Kidney (tissue), 14 donors: ENCODE measurements around the gene KRTAP20-3. TPM values are rescaled to one million over a fixed set of nuclear protein-coding genes. Genes with fewer than 3 reads are reported as not detected.

Source experiments
- DNase-seq, 5 donors: peaks; one replicate each; pipeline ENCODE4 v3.0.0-alpha.2; 2013 to 2020
- FAIRE-seq: peaks from 2 replicates; lab custom pipeline; 2012; peaks lifted over from hg19 to GRCh38; lab: Jason Lieb, UNC
- H3K27ac ChIP-seq, 2 donors: one replicate each; pipeline ENCODE4 v1.7.0; 2013; ENCODE audit warnings: low read depth in 2 of 2, low read length in 2 of 2, inconsistent platforms in 1 of 2
- H3K27me3 ChIP-seq: one replicate; pipeline ENCODE4 v1.7.1; 2013; ENCODE audit warnings: low read length, inconsistent platforms; ENCODE audit not compliant: control insufficient read depth, insufficient read depth
- H3K36me3 ChIP-seq, 3 donors: one replicate each; pipeline versions ENCODE4 v1.7.0 to v1.7.1; 2013; ENCODE audit warnings: low read length in 3 of 3, control low read depth in 1 of 3, inconsistent platforms in 1 of 3; ENCODE audit not compliant: insufficient read depth in 3 of 3, control insufficient read depth in 2 of 3
- H3K4me1 ChIP-seq, 3 donors: one replicate each; pipeline versions ENCODE4 v1.7.0 to v1.7.1; 2013; ENCODE audit warnings: low read length in 3 of 3, inconsistent platforms in 1 of 3, low read depth in 1 of 3; ENCODE audit not compliant: control insufficient read depth in 2 of 3, insufficient read depth in 2 of 3
- H3K4me3 ChIP-seq, 3 donors: one replicate each; pipeline versions ENCODE4 v1.7.0 to v1.8.1; 2013; ENCODE audit warnings: low read length in 3 of 3, control low read depth in 1 of 3, inconsistent platforms in 1 of 3
- H3K9ac ChIP-seq, 3 donors: one replicate each; pipeline versions ENCODE4 v1.7.0 to v1.7.1; 2013; ENCODE audit warnings: low read length in 3 of 3, control low read depth in 1 of 3, inconsistent platforms in 1 of 3
- H3K9me3 ChIP-seq, 3 donors: one replicate each; pipeline versions ENCODE4 v1.7.0 to v1.7.1; 2013; ENCODE audit warnings: low read length in 3 of 3, control low read depth in 1 of 3, inconsistent platforms in 1 of 3; ENCODE audit not compliant: control insufficient read depth in 2 of 3, insufficient read depth in 1 of 3
- CTCF ChIP-seq: IDR thresholded peaks from 3 replicates; pipeline ENCODE4 v1.5.1; 2012; ENCODE audit warnings: mild to moderate bottlenecking, moderate library complexity, borderline replicate concordance; ENCODE audit not compliant: insufficient read depth; ENCODE audit errors: extremely low read depth
- intact Hi-C: fragments of 100-400 bp; cut with DNase I; formaldehyde crosslinking; loops from one replicate; pipeline ENCODE4 v1.11.1; 2022
- polyA plus RNA-seq: library from polyadenylated mRNA; stranded (reverse); fragments of 350-450 nt; fragmentation: Illumina TruSeq; extraction: RNeasy Lipid Tissue Mini Kit (QIAGEN cat#74804); gene quantifications from one replicate; pipeline ENCODE4 v1.2.3, GENCODE V29; 2014; ENCODE audit warnings: low read depth, low replicate concordance; ENCODE audit not compliant: insufficient read depth
- total RNA-seq: library from RNA; stranded (reverse); fragmentation: NEBNext Ultra II Directional; extraction: Animal tissue kit (Norgen Biotek cat#: 25700); gene quantifications from one replicate; pipeline ENCODE4 v1.2.1, GENCODE V29; 2021
- donor health status: control.
- donor health status: control.
- donor health status: control.
- donor health status: control.
- donor health status: control.
- donor health status: DM: yes; HTN: yes; CAD: no.
- donor health status: Normal renal cell carcinoma (clear cell type).

Gene KRTAP20-3
- total and polyA plus RNA-seq, 2 donors from 2014 or later, result not detected

- H3K4me3 ChIP-seq, result no peak overlapping the region
- no peaks in the 10 kb centered on the region for H3K4me1 ChIP-seq
- no peak for TF ChIP-seq CTCF
- FAIRE-seq, result no peak
- H3K27me3 ChIP-seq, result no peaks in the 10 kb centered on the region
- intact Hi-C loops, result no loop called here
- no peak overlapping the region for H3K9ac ChIP-seq
- H3K9me3 ChIP-seq, result peaks cover 0 to 2% (median 0%) of the 10 kb centered on the region in 3 donors
- no peak for DNase-seq
- no peaks in the 10 kb centered on the region for H3K36me3 ChIP-seq
- H3K27ac ChIP-seq, result no peak overlapping the region
Measured at GRCh38 chr21:30684506-30684905, 41.8 kb downstream of the KRTAP20-3 start.

- Histone ChIP-seq H3K27me3 (no peaks in the 10 kb centered on the region), H3K4me1 (no peaks in the 10 kb centered on the region), H3K4me3 (no peak overlapping the region), H3K27ac (no peak overlapping the region), H3K9ac (no peak overlapping the region), H3K9me3 (peaks cover 0 to 2% (median 0%) of the 10 kb centered on the region in 3 donors), H3K36me3 (no peaks in the 10 kb centered on the region)
- TF ChIP-seq CTCF, result no peak
- intact Hi-C loops, result no loop called here
- DNase-seq (no peak), FAIRE-seq (no peak)
Measured at GRCh38 chr21:30689822-30690221, 47.2 kb downstream of the KRTAP20-3 start.

Other genes starting within 250 kb of the KRTAP20-3 start
- gene KRTAP13-1, start 246.8 kb upstream of the KRTAP20-3 start, total RNA-seq, result not detected
- not detected for gene KRTAP13-1, start 246.8 kb upstream of the KRTAP20-3 start, polyA plus RNA-seq
- not detected for gene KRTAP13-3, start 216.9 kb upstream of the KRTAP20-3 start, total RNA-seq
- gene KRTAP13-3, start 216.9 kb upstream of the KRTAP20-3 start, polyA plus RNA-seq, result not detected
- not detected for gene KRTAP13-4, start 212.6 kb upstream of the KRTAP20-3 start, total RNA-seq
- gene KRTAP13-4, start 212.6 kb upstream of the KRTAP20-3 start, polyA plus RNA-seq, result not detected
- gene KRTAP15-1, start 202.6 kb upstream of the KRTAP20-3 start, total RNA-seq, result not detected
- gene KRTAP15-1, start 202.6 kb upstream of the KRTAP20-3 start, polyA plus RNA-seq, result not detected
- not detected for gene KRTAP19-1, start 162.5 kb upstream of the KRTAP20-3 start, total RNA-seq
- not detected for gene KRTAP19-1, start 162.5 kb upstream of the KRTAP20-3 start, polyA plus RNA-seq
- gene KRTAP19-2, start 155.4 kb upstream of the KRTAP20-3 start, total RNA-seq, result not detected
- not detected for gene KRTAP19-2, start 155.4 kb upstream of the KRTAP20-3 start, polyA plus RNA-seq
- not detected for gene KRTAP19-3, start 150.9 kb upstream of the KRTAP20-3 start, total RNA-seq
- not detected for gene KRTAP19-3, start 150.9 kb upstream of the KRTAP20-3 start, polyA plus RNA-seq
- gene KRTAP19-4, start 145.7 kb upstream of the KRTAP20-3 start, total RNA-seq, result not detected
- gene KRTAP19-4, start 145.7 kb upstream of the KRTAP20-3 start, polyA plus RNA-seq, result not detected
- gene KRTAP19-5, start 140.7 kb upstream of the KRTAP20-3 start, total RNA-seq, result not detected
- not detected for gene KRTAP19-5, start 140.7 kb upstream of the KRTAP20-3 start, polyA plus RNA-seq
- gene KRTAP19-6, start 101.0 kb upstream of the KRTAP20-3 start, total RNA-seq, result not detected
- not detected for gene KRTAP19-6, start 101.0 kb upstream of the KRTAP20-3 start, polyA plus RNA-seq
- not detected for gene KRTAP19-7, start 81.5 kb upstream of the KRTAP20-3 start, total RNA-seq
- not detected for gene KRTAP19-7, start 81.5 kb upstream of the KRTAP20-3 start, polyA plus RNA-seq
- not detected for gene KRTAP22-2, start 52.5 kb upstream of the KRTAP20-3 start, total RNA-seq
- not detected for gene KRTAP22-2, start 52.5 kb upstream of the KRTAP20-3 start, polyA plus RNA-seq
- gene KRTAP6-3, start 50.4 kb upstream of the KRTAP20-3 start, total RNA-seq, result not detected
- not detected for gene KRTAP6-3, start 50.4 kb upstream of the KRTAP20-3 start, polyA plus RNA-seq
- not detected for gene KRTAP6-2, start 44.0 kb upstream of the KRTAP20-3 start, total RNA-seq
- gene KRTAP6-2, start 44.0 kb upstream of the KRTAP20-3 start, polyA plus RNA-seq, result not detected
- not detected for gene KRTAP22-1, start 41.8 kb upstream of the KRTAP20-3 start, total RNA-seq
- not detected for gene KRTAP22-1, start 41.8 kb upstream of the KRTAP20-3 start, polyA plus RNA-seq
- not detected for gene KRTAP6-1, start 28.9 kb upstream of the KRTAP20-3 start, total RNA-seq
- gene KRTAP6-1, start 28.9 kb upstream of the KRTAP20-3 start, polyA plus RNA-seq, result not detected
- gene KRTAP20-1, start 26.4 kb upstream of the KRTAP20-3 start, total RNA-seq, result not detected
- not detected for gene KRTAP20-1, start 26.4 kb upstream of the KRTAP20-3 start, polyA plus RNA-seq
- gene KRTAP20-4, start 22.2 kb upstream of the KRTAP20-3 start, total RNA-seq, result not detected
- not detected for gene KRTAP20-4, start 22.2 kb upstream of the KRTAP20-3 start, polyA plus RNA-seq
- not detected for gene KRTAP20-2, start 7.7 kb upstream of the KRTAP20-3 start, total RNA-seq
- gene KRTAP20-2, start 7.7 kb upstream of the KRTAP20-3 start, polyA plus RNA-seq, result not detected
- gene KRTAP21-3, start 75.9 kb downstream of the KRTAP20-3 start, total RNA-seq, result not detected
- not detected for gene KRTAP21-3, start 75.9 kb downstream of the KRTAP20-3 start, polyA plus RNA-seq
- gene KRTAP21-2, start 104.4 kb downstream of the KRTAP20-3 start, total RNA-seq, result not detected
- gene KRTAP21-2, start 104.4 kb downstream of the KRTAP20-3 start, polyA plus RNA-seq, result not detected
- gene KRTAP21-1, start 112.6 kb downstream of the KRTAP20-3 start, total RNA-seq, result not detected
- gene KRTAP21-1, start 112.6 kb downstream of the KRTAP20-3 start, polyA plus RNA-seq, result not detected
- gene KRTAP8-1, start 170.4 kb downstream of the KRTAP20-3 start, total RNA-seq, result not detected
- gene KRTAP8-1, start 170.4 kb downstream of the KRTAP20-3 start, polyA plus RNA-seq, result not detected
- not detected for gene KRTAP7-1, start 186.9 kb downstream of the KRTAP20-3 start, total RNA-seq
- not detected for gene KRTAP7-1, start 186.9 kb downstream of the KRTAP20-3 start, polyA plus RNA-seq
- not detected for gene KRTAP11-1, start 238.7 kb downstream of the KRTAP20-3 start, total RNA-seq
- not detected for gene KRTAP11-1, start 238.7 kb downstream of the KRTAP20-3 start, polyA plus RNA-seq